ENCODE measurements around the gene PPM1L. TPM values are rescaled to one million over a fixed set of nuclear protein-coding genes. Genes with fewer than 3 reads are reported as not detected.

Gene PPM1L
- total RNA-seq, 1 experiment from 2014 or later, result 7.3 TPM

DNA sequence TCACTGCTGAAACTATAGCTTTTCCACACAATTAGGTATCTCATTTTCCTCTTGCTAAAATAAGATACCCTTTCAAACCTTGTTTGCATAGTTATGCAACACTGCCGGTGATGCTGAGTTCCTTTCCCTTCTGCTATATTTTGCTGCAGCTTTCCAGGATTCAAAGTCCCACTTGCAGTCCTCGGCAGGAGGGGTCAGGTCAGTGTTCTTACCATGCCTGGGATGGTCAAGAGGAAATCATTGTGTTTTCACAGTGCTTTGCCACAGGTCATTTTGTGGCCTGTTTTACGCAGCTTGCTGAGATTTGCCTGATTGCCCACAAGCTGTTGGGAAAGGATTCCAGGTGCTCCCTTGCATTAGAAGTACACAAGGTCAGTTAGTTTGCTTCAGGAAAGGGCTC is 192.2 kb downstream of the PPM1L start:
- no peak overlapping the region for H3K14ac ChIP-seq (ENCODE audit: insufficient read depth, low read length)
- no peak overlapping the region for H3K4me3 Mint-ChIP-seq
- no peaks in the 10 kb centered on the region for H3K27me3 ChIP-seq (ENCODE audit: insufficient read depth, low read length)
- H2AFZ ChIP-seq (ENCODE audit: low read length), result no peak overlapping the region
- H3T11ph ChIP-seq (ENCODE audit: low read length), result no peak overlapping the region
- H3K79me2 ChIP-seq (ENCODE audit: insufficient read depth, low read length), result no peaks in the 10 kb centered on the region
- H2BK120ac ChIP-seq (ENCODE audit: low read depth, low read length, poor library complexity, severe bottlenecking), result no peak overlapping the region
- H2BK12ac ChIP-seq (ENCODE audit: insufficient read length, low read depth, low read length), result no peak overlapping the region
- no peak for DNase-seq
- no peak overlapping the region for H2BK20ac ChIP-seq (ENCODE audit: low read depth, low read length, poor library complexity, severe bottlenecking)
- no peak overlapping the region for H4K5ac ChIP-seq (ENCODE audit: insufficient read length, low read depth, low read length)
- no peaks in the 10 kb centered on the region for H3K4me1 Mint-ChIP-seq
- H3K9me3 ChIP-seq (ENCODE audit: control insufficient read depth, low read depth, low read length), result no peaks in the 10 kb centered on the region
- H4K8ac ChIP-seq (replicated peaks; ENCODE audit: insufficient read length, low read depth, low read length), result no peak overlapping the region
- no CpG with 5 or more reads among the region's 3 CpGs for WGBS (ENCODE audit: extremely low coverage, insufficient read length, low lambda C conversion rate)
- H2BK5ac ChIP-seq (ENCODE audit: insufficient read length, low read length), result no peak overlapping the region
- no peaks in the 10 kb centered on the region for H3K23me2 ChIP-seq (ENCODE audit: insufficient read length, low read depth, low read length, poor library complexity, severe bottlenecking)
- H3K36me3 Mint-ChIP-seq (ENCODE audit: insufficient read depth in 1 of 3, low read depth in 3 of 3), result no peaks in the 10 kb centered on the region
- no peak overlapping the region for H2AK5ac ChIP-seq (ENCODE audit: insufficient read length, low read length)
- H4K20me1 ChIP-seq (ENCODE audit: control insufficient read depth, insufficient read depth, insufficient read length), result no peaks in the 10 kb centered on the region
- no peak overlapping the region for H3K27ac ChIP-seq (ENCODE audit: insufficient read length, low read depth, low read length)
- H3K23ac ChIP-seq (ENCODE audit: insufficient read length, low read depth, low read length), result no peak overlapping the region
- H3K4ac ChIP-seq (ENCODE audit: low read depth, low read length), result no peak overlapping the region
- no peak overlapping the region for H3K56ac ChIP-seq (ENCODE audit: insufficient read length, low read depth, low read length)
- no peaks in the 10 kb centered on the region for H3K79me1 ChIP-seq (ENCODE audit: insufficient read depth, low read depth, low read length, poor library complexity, severe bottlenecking)
- H3K4me1 ChIP-seq (ENCODE audit: insufficient read depth, low read length), result no peaks in the 10 kb centered on the region
- no peak overlapping the region for H3K4me2 ChIP-seq (ENCODE audit: insufficient read depth, insufficient read length, low read length)
- no peaks in the 10 kb centered on the region for H3K27me3 Mint-ChIP-seq (ENCODE audit: low read depth)
- no peak overlapping the region for H4K91ac ChIP-seq (ENCODE audit: insufficient read length, low read depth, low read length)
- H2BK15ac ChIP-seq (ENCODE audit: low read depth, low read length), result no peak overlapping the region
- H3K9me3 Mint-ChIP-seq, result no peaks in the 10 kb centered on the region
- H3K9ac ChIP-seq (ENCODE audit: extremely low read depth, insufficient read length, low read length), result no peak overlapping the region
- H3K27ac Mint-ChIP-seq, result peak overlapping the region in 1 of 3 experiments; percentile 49; a peak in 1 of 7 replicates
- TF ChIP-seq, protein P1, sequence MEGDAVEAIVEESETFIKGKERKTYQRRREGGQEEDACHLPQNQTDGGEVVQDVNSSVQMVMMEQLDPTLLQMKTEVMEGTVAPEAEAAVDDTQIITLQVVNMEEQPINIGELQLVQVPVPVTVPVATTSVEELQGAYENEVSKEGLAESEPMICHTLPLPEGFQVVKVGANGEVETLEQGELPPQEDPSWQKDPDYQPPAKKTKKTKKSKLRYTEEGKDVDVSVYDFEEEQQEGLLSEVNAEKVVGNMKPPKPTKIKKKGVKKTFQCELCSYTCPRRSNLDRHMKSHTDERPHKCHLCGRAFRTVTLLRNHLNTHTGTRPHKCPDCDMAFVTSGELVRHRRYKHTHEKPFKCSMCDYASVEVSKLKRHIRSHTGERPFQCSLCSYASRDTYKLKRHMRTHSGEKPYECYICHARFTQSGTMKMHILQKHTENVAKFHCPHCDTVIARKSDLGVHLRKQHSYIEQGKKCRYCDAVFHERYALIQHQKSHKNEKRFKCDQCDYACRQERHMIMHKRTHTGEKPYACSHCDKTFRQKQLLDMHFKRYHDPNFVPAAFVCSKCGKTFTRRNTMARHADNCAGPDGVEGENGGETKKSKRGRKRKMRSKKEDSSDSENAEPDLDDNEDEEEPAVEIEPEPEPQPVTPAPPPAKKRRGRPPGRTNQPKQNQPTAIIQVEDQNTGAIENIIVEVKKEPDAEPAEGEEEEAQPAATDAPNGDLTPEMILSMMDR (conservative IDR thresholded peaks at IDR 0.05), result no peak
- H3K18ac ChIP-seq (ENCODE audit: insufficient read length, low read depth, low read length), result no peak overlapping the region
